Osteoblast (primary cell): Measurements from ENCODE around the gene ABCA12. TPM values are rescaled to one million over a fixed set of nuclear protein-coding genes. Genes with fewer than 3 reads are reported as not detected.

Source experiments
- DNase-seq: peaks from one replicate; pipeline ENCODE4 v3.0.0; 2011; ENCODE audit warnings: low spot score, mixed read lengths; ENCODE audit not compliant: insufficient read length; ENCODE audit errors: missing footprints
- H2AFZ ChIP-seq: 2 replicates; pipeline ENCODE4 v1.6.0; 2011; ENCODE audit warnings: mild to moderate bottlenecking, low read length
- H3K27ac ChIP-seq: 2 replicates; pipeline ENCODE4 v1.5.1; 2011; ENCODE audit warnings: mild to moderate bottlenecking, low read depth, low read length, moderate library complexity
- H3K27me3 ChIP-seq: 2 replicates; pipeline ENCODE4 v1.6.0; 2012; ENCODE audit warnings: mild to moderate bottlenecking, control low read depth, inconsistent platforms, low read length, moderate library complexity; ENCODE audit not compliant: insufficient read depth
- H3K36me3 ChIP-seq: 2 replicates; pipeline ENCODE4 v1.5.1; 2011; ENCODE audit warnings: mild to moderate bottlenecking, low read length, control low read depth, moderate library complexity; ENCODE audit not compliant: insufficient read depth
- H3K4me1 ChIP-seq: 2 replicates; pipeline ENCODE4 v1.5.1; 2011; ENCODE audit warnings: mild to moderate bottlenecking, low read length, control low read depth, moderate library complexity; ENCODE audit not compliant: insufficient read depth
- H3K4me2 ChIP-seq: 2 replicates; pipeline ENCODE4 v1.6.0; 2011; ENCODE audit warnings: mild to moderate bottlenecking, low read length; ENCODE audit not compliant: insufficient read depth
- H3K4me3 ChIP-seq: fragments of 200-600 bp; sonication (generic); 3 replicates; pipeline ENCODE4 v1.5.1; 2012; ENCODE audit warnings: mild to moderate bottlenecking, low read length, inconsistent platforms; ENCODE audit not compliant: insufficient read depth
- H3K79me2 ChIP-seq: 2 replicates; pipeline ENCODE4 v1.6.0; 2012; ENCODE audit warnings: mild to moderate bottlenecking, low read length, control low read depth, inconsistent platforms; ENCODE audit not compliant: insufficient read depth
- H3K9me3 ChIP-seq: 2 replicates; pipeline ENCODE4 v1.5.1; 2011; ENCODE audit warnings: low read depth, low read length, control low read depth
- H4K20me1 ChIP-seq: 2 replicates; pipeline ENCODE4 v1.6.0; 2012; ENCODE audit warnings: mild to moderate bottlenecking, low read length, control low read depth; ENCODE audit not compliant: insufficient read depth
- total RNA-seq: library from RNA; depleted of rRNA; stranded (reverse); fragments of >200 nt; gene quantifications from 2 replicates; pipeline ENCODE4 v1.2.3, GENCODE V29; 2012
- TF ChIP-seq, protein P1 (sequence below): IDR thresholded peaks from 2 replicates; pipeline ENCODE4 v1.5.1; 2011; ENCODE audit warnings: mild to moderate bottlenecking, low read depth, low read length, moderate library complexity; ENCODE audit errors: extremely low read depth

The ABCA12 gene
- total RNA-seq, 1 donor, result under 0.01 TPM

- Histone ChIP-seq H3K4me3 (no peak overlapping the region), H2AFZ (no peak overlapping the region), H3K36me3 (no peaks in the 10 kb centered on the region), H3K27me3 (no peaks in the 10 kb centered on the region), H3K79me2 (no peaks in the 10 kb centered on the region), H3K4me2 (no peak overlapping the region), H4K20me1 (no peaks in the 10 kb centered on the region), H3K9me3 (no peaks in the 10 kb centered on the region), H3K27ac (no peak overlapping the region), H3K4me1 (no peaks in the 10 kb centered on the region)
- peak; percentile 36 for DNase-seq
- TF ChIP-seq, protein P1, sequence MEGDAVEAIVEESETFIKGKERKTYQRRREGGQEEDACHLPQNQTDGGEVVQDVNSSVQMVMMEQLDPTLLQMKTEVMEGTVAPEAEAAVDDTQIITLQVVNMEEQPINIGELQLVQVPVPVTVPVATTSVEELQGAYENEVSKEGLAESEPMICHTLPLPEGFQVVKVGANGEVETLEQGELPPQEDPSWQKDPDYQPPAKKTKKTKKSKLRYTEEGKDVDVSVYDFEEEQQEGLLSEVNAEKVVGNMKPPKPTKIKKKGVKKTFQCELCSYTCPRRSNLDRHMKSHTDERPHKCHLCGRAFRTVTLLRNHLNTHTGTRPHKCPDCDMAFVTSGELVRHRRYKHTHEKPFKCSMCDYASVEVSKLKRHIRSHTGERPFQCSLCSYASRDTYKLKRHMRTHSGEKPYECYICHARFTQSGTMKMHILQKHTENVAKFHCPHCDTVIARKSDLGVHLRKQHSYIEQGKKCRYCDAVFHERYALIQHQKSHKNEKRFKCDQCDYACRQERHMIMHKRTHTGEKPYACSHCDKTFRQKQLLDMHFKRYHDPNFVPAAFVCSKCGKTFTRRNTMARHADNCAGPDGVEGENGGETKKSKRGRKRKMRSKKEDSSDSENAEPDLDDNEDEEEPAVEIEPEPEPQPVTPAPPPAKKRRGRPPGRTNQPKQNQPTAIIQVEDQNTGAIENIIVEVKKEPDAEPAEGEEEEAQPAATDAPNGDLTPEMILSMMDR, result no peak
These were observed 77.4 kb downstream of the ABCA12 start for GRCh38 chr2:215060861-215061536.

- no peak for DNase-seq
- Histone ChIP-seq H3K4me1 (no peaks in the 10 kb centered on the region), H3K27me3 (no peaks in the 10 kb centered on the region), H3K79me2 (no peaks in the 10 kb centered on the region), H3K36me3 (no peaks in the 10 kb centered on the region), H3K4me2 (no peak overlapping the region), H2AFZ (no peak overlapping the region), H3K27ac (no peak overlapping the region), H3K4me3 (no peak overlapping the region), H4K20me1 (no peaks in the 10 kb centered on the region), H3K9me3 (no peaks in the 10 kb centered on the region)
- TF ChIP-seq, protein P1, result no peak
These were observed 78.7 kb downstream of the ABCA12 start for GRCh38 chr2:215059724-215060123.

DNA sequence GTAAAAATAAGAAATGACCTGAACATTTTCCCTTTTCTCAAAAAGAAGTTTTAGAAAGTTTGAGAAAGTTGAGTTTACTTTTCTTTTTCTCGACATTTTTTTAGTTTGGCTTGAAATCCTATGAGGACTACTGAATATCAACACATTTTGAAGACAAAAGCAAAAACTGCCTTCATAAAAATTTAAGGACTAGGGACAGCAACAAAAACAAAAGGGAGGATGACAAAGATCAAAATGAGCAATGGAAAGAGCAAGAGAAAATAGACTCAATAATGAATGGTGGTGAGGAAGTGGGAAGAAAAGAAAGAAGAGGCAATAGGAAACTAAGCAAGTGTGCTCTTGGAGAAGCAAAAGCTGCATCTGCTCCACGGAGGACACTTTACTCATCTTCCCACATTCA, 82.5 kb downstream of the ABCA12 start:
- TF ChIP-seq, protein P1, result no peak
- H3K4me3 ChIP-seq, result no peak overlapping the region
- H2AFZ ChIP-seq, result no peak overlapping the region
- no peak overlapping the region for H3K27ac ChIP-seq
- DNase-seq, result no peak
- H3K9me3 ChIP-seq, result no peaks in the 10 kb centered on the region
- H3K79me2 ChIP-seq, result no peaks in the 10 kb centered on the region
- no peaks in the 10 kb centered on the region for H4K20me1 ChIP-seq
- H3K27me3 ChIP-seq, result no peaks in the 10 kb centered on the region
- no peaks in the 10 kb centered on the region for H3K36me3 ChIP-seq
- H3K4me1 ChIP-seq, result no peaks in the 10 kb centered on the region
- H3K4me2 ChIP-seq, result no peak overlapping the region

GRCh38 chr2:215052810-215053209, 85.6 kb downstream of the ABCA12 start:
- H2AFZ ChIP-seq, result no peak overlapping the region

More at GRCh38 chr2:215052810-215053209, 85.6 kb downstream of the ABCA12 start:
- DNase-seq, result no peak
- H3K9me3 ChIP-seq, result no peaks in the 10 kb centered on the region
- TF ChIP-seq, protein P1, result no peak
- no peak overlapping the region for H3K27ac ChIP-seq
- no peaks in the 10 kb centered on the region for H3K27me3 ChIP-seq
- no peaks in the 10 kb centered on the region for H3K36me3 ChIP-seq
- no peak overlapping the region for H3K4me2 ChIP-seq
- H3K4me3 ChIP-seq, result no peak overlapping the region
- H3K79me2 ChIP-seq, result no peaks in the 10 kb centered on the region
- no peaks in the 10 kb centered on the region for H4K20me1 ChIP-seq
- H3K4me1 ChIP-seq, result no peaks in the 10 kb centered on the region
